T-helper 2 cell treated with Interferon-gamma antibody and Interleukin-4, amounts not matched to agents 5 μg/mL and 100 μg/mL, for 36 hours (primary cell): ENCODE results near the gene RRP8.

Experiments
- DNase-seq: peaks from one replicate; pipeline ENCODE4 v3.0.0; 2021; ENCODE audit warnings: low spot score
- H3K27ac Mint-ChIP-seq: one replicate; pipeline ENCODE4 v1.8.0; 2021; ENCODE audit warnings: mild to moderate bottlenecking, mixed read lengths
- H3K27me3 Mint-ChIP-seq: one replicate; pipeline ENCODE4 v1.8.0; 2021; ENCODE audit warnings: low read depth, mixed read lengths
- H3K36me3 Mint-ChIP-seq: one replicate; pipeline ENCODE4 v1.8.0; 2021; ENCODE audit warnings: low read depth, mixed read lengths
- H3K4me1 Mint-ChIP-seq: one replicate; pipeline ENCODE4 v1.8.0; 2021; ENCODE audit warnings: low read depth, mixed read lengths
- H3K4me3 Mint-ChIP-seq: one replicate; pipeline ENCODE4 v1.8.0; 2022; ENCODE audit warnings: mild to moderate bottlenecking, moderate library complexity, mixed read lengths
- H3K9me3 Mint-ChIP-seq: one replicate; pipeline ENCODE4 v1.8.0; 2021; ENCODE audit warnings: mixed read lengths

Gene RRP8

DNA sequence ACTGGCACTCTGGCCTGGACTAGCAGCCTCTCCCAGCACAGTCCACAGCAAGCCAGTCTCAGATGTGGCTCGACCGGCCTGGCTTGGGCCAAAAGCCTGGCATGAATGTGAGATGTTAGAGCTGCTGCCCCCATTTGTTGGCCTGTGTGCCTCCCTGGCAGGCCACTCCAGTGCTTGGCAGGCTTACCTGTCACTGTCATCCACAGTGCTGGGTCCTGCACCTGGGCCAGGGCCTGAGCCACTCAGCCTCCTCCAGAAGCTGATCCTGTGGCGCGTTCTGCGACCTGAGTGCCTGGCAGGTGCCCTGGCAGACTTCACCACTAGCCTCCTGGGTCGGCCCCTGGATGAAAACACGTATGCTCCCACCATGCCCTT, 36.1 kb downstream of the RRP8 start:
- Mint-ChIP-seq H3K4me3 (no peak overlapping the region), H3K9me3 (no peaks in the 10 kb centered on the region), H3K27me3 (no peaks in the 10 kb centered on the region), H3K27ac (no peak overlapping the region), H3K36me3 (peaks cover 3% of the 10 kb centered on the region), H3K4me1 (no peaks in the 10 kb centered on the region)
- DNase-seq, result no peak

DNA sequence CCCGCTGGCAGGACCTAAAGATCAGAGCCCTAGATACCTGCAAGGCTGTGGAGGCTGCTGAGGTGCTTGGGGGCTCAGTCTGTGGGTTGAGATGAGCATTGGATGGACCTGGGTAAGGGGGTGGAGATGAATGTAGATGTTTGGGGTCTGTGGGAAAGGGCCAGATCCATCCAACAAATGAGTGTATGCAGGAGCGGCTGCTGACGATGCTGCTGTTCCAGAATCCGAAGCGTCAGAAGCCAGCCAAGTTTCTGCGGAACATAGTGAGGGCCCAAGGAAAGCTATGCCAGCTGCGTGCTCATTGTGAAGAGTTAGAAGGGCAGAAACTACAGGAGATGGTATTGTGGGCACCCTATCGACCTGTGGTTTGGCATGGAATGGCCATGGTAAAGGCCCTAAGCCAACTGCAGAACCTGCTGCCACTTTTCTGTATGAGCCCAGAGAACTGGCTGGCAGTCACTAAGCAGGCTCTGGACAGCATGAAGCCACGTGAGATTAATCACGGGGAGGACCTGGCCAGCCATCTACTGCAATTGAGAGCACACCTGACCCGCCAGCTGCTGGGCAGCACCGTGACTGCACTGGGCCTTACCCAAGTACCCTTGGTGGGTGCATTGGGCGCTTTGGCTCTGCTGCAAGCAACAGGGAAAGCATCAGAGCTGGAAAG, 36.6 kb downstream of the RRP8 start:
- H3K36me3 Mint-ChIP-seq, result peaks cover 3% of the 10 kb centered on the region
- no peak for DNase-seq
- H3K4me3 Mint-ChIP-seq, result no peak overlapping the region
- H3K9me3 Mint-ChIP-seq, result no peaks in the 10 kb centered on the region
- no peak overlapping the region for H3K27ac Mint-ChIP-seq
- no peaks in the 10 kb centered on the region for H3K4me1 Mint-ChIP-seq
- H3K27me3 Mint-ChIP-seq, result no peaks in the 10 kb centered on the region

GRCh38 chr11:6565988-6566703, 37.3 kb downstream of the RRP8 start:
- no peak overlapping the region for H3K27ac Mint-ChIP-seq
- no peaks in the 10 kb centered on the region for H3K4me1 Mint-ChIP-seq
- no peak for DNase-seq
- peaks cover 3% of the 10 kb centered on the region for H3K36me3 Mint-ChIP-seq
- H3K27me3 Mint-ChIP-seq, result no peaks in the 10 kb centered on the region
- H3K9me3 Mint-ChIP-seq, result no peaks in the 10 kb centered on the region
- no peak overlapping the region for H3K4me3 Mint-ChIP-seq

- Mint-ChIP-seq H3K27ac (no peak overlapping the region), H3K4me3 (no peak overlapping the region), H3K9me3 (no peaks in the 10 kb centered on the region), H3K4me1 (no peaks in the 10 kb centered on the region), H3K36me3 (peaks cover 3% of the 10 kb centered on the region), H3K27me3 (no peaks in the 10 kb centered on the region)
- DNase-seq, result no peak
These were observed 38.1 kb downstream of the RRP8 start for GRCh38 chr11:6565325-6565724.

- no peak overlapping the region for H3K27ac Mint-ChIP-seq
- peaks cover 2% of the 10 kb centered on the region for H3K36me3 Mint-ChIP-seq
- no peaks in the 10 kb centered on the region for H3K27me3 Mint-ChIP-seq
- H3K4me3 Mint-ChIP-seq, result no peak overlapping the region
- no peak for DNase-seq
- H3K9me3 Mint-ChIP-seq, result no peaks in the 10 kb centered on the region
- H3K4me1 Mint-ChIP-seq, result no peaks in the 10 kb centered on the region
These were observed 39.7 kb downstream of the RRP8 start for GRCh38 chr11:6563667-6564066.

GRCh38 chr11:6563121-6563619, 40.2 kb downstream of the RRP8 start:
- H3K36me3 Mint-ChIP-seq, result peaks cover 2% of the 10 kb centered on the region
- no peaks in the 10 kb centered on the region for H3K27me3 Mint-ChIP-seq
- DNase-seq, result no peak
- H3K4me3 Mint-ChIP-seq, result no peak overlapping the region
- H3K9me3 Mint-ChIP-seq, result no peaks in the 10 kb centered on the region
- no peaks in the 10 kb centered on the region for H3K4me1 Mint-ChIP-seq
- no peak overlapping the region for H3K27ac Mint-ChIP-seq

GRCh38 chr11:6561288-6561687, 42.1 kb downstream of the RRP8 start:
- Mint-ChIP-seq H3K4me1 (no peaks in the 10 kb centered on the region), H3K36me3 (peaks cover 2% of the 10 kb centered on the region), H3K27ac (no peak overlapping the region), H3K27me3 (no peaks in the 10 kb centered on the region), H3K4me3 (no peak overlapping the region), H3K9me3 (no peaks in the 10 kb centered on the region)
- DNase-seq, result no peak

DNA sequence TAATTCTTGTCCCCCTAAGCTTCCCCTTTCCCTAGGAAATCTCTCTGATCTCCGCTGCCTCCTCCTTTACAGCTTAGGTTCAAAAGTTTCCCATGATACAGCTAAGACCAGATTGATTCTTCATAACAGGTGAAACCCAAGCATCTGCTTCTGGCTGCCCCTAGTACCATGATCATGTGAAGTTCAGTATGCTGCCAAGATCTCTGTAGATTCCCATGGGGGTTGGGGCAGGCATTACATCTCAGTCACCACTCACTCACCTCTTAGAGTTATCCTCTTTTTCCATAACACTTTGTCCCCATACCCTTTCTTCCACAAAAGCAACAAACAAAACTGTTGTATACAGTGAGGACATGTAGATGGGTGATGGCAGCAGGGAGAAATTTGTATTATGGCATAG, 44.0 kb downstream of the RRP8 start:
- peaks cover 2% of the 10 kb centered on the region for H3K36me3 Mint-ChIP-seq
- H3K27ac Mint-ChIP-seq, result no peak overlapping the region
- no peaks in the 10 kb centered on the region for H3K27me3 Mint-ChIP-seq
- DNase-seq, result no peak
- no peaks in the 10 kb centered on the region for H3K4me1 Mint-ChIP-seq
- no peak overlapping the region for H3K4me3 Mint-ChIP-seq
- H3K9me3 Mint-ChIP-seq, result no peaks in the 10 kb centered on the region

DNA sequence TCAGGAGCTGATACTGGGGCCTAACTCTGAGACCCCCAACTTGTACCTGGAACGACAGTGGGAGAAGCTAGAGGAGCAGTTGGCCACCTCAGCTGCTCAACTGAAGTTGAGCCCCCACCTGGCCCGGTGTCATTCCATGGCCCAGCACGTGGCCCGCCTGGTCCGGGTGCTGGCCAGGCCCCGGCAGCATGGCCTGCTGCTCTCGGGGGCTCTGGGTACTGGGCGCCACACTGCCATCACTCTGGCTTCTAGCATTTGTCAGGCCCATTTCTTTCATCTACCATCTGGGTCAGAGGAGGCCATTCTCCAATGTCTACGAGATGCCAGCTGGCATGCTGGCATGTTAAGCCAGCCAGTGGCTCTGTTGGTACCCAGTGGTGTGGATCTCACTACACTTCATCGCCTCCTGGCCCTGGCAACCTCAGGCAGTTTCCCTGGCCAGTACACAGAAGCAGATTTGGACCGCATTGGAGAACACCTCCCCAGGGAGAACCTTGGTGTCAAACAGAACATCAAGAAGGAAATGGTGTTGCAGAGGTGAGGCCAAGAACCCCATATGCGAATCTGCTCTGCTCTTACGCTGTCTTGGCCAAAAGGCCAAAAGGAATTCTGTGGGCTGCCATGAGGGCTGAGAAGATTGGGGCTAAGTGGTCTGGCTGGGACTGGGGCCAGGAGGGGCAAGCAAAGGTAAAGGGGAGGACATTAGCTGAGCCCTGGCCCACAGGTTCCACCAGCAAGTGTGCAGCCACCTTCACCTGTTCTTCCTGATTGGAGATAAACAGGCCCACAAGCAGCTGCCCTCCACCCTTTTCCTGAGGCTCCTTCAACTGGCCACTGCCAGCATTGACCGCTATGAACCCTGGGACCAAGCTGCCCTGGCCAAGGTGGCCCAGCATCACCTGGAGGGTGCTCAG, 45.4 kb downstream of the RRP8 start:
- no peak for DNase-seq
- Mint-ChIP-seq H3K27ac (no peak overlapping the region), H3K4me1 (no peaks in the 10 kb centered on the region), H3K36me3 (no peaks in the 10 kb centered on the region), H3K27me3 (no peaks in the 10 kb centered on the region), H3K9me3 (no peaks in the 10 kb centered on the region), H3K4me3 (no peak overlapping the region)

GRCh38 chr11:6557063-6557462, 46.4 kb downstream of the RRP8 start:
- Mint-ChIP-seq H3K4me1 (no peaks in the 10 kb centered on the region), H3K4me3 (no peak overlapping the region), H3K36me3 (no peaks in the 10 kb centered on the region), H3K27ac (no peak overlapping the region), H3K9me3 (no peaks in the 10 kb centered on the region), H3K27me3 (no peaks in the 10 kb centered on the region)
- no peak for DNase-seq

DNA sequence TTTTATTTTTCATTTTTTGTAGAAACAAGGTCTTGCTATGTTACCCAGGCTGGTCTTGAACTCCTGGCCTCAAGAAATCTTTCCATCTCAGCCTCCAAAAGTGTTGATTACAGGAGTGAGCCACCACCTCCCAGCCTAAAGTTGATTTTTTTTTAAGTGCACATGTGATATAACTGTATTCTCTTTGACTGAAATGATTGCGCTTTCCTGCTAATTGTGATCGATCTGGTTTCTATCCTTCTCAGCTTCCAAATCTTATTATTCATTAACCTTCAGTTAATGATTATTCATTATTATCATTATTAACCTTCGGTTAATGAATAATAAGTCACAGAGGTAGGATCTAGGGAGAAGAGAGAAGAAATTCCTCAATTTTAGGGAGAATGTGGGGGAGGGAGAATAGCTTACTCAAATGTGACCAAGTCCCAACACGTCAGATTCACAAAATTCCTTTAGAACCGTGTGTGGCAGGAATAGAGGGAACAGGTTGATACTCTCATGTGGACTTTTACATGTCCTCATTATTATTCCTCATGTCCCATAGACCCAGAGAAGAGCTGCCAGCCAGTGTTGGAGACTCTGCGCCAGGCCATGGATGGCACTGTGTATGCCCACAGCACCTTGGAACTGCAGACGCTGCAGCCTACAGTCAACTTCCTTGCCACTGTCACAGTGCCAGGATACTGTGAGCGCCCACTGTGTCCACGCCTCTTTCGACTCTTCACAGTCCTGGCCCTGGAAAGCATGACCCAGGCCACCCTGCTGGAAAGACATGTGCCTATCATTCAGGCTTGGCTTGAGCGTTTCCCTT, 47.1 kb downstream of the RRP8 start:
- H3K4me1 Mint-ChIP-seq, result no peaks in the 10 kb centered on the region
- no peaks in the 10 kb centered on the region for H3K9me3 Mint-ChIP-seq
- no peak overlapping the region for H3K4me3 Mint-ChIP-seq
- no peak overlapping the region for H3K27ac Mint-ChIP-seq
- DNase-seq, result no peak
- no peaks in the 10 kb centered on the region for H3K27me3 Mint-ChIP-seq
- H3K36me3 Mint-ChIP-seq, result no peaks in the 10 kb centered on the region

DNA sequence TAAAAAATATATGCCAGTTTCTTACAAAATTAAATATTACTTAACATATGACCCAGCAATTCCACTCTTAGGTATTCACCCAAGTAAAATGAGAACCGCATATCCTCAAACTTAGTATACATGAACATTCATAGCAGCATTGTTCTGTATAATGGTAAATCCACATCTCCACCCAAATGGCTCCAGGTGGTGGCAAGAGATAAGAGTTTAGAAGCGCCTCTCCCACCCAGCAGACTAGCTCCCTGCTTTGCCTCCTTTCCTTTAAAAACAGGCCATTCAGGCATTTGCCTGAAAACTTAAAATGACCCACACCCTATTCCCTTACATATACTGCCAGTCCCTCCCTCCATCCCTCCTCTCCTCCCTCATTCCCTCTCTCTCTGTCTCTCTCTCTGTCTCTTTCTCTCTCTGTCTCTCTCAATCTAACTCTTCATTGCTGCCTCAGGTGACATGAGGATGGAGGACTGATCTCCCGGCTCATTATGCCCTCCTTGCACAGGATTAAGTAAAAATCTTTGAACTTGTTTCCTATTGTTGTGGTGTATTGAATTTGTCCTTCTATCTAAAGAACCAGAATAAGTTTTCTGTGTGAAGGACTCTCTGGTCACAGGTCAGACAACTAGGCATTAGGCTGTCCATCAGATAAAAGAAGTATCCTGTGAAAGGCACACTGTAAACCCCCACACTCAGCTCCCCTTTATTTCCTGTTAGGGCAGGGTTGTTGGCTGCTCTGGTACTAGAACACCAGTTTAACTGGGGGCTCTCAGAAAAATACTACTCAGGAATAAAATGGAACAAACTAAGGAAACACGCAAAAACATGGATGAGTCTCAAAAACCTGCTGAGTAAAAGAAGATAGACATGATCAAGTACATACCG, 48.3 kb downstream of the RRP8 start:
- Mint-ChIP-seq H3K4me3 (no peak overlapping the region), H3K4me1 (no peaks in the 10 kb centered on the region), H3K9me3 (no peaks in the 10 kb centered on the region), H3K36me3 (no peaks in the 10 kb centered on the region), H3K27me3 (no peaks in the 10 kb centered on the region), H3K27ac (no peak overlapping the region)
- no peak for DNase-seq

DNA sequence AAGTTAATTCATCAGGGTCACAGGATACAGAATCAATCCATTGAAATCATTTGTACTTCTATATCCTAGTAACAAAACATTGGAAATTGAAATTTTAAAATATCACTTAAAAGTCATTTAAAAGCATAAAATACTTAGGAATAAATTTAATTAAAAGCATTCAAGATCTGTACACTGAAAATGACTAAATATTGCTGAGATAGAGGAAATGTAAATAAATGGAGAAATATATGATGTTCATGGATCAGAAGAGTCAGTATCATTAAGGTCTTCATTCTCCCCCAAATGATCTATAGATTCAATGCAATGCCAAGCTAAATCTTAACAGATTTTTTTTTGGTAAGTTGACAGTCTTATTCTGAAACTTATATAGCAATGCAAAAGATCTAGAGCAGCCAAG, 49.8 kb downstream of the RRP8 start:
- no peak for DNase-seq
- Mint-ChIP-seq H3K4me3 (no peak overlapping the region), H3K27ac (no peak overlapping the region), H3K9me3 (no peaks in the 10 kb centered on the region), H3K27me3 (no peaks in the 10 kb centered on the region), H3K4me1 (no peaks in the 10 kb centered on the region), H3K36me3 (no peaks in the 10 kb centered on the region)
